K562 (cell line): ENCODE measurements around the gene ADCY4. TPM values are rescaled to one million over a fixed set of nuclear protein-coding genes. Genes with fewer than 3 reads are reported as not detected.
A peak's percentile ranks its signal among the peaks of the same experiment; 100 is the strongest.

ENCODE experiments used
- ARID4B ChIP-seq: sonication (generic); formaldehyde crosslinking; IDR thresholded peaks from 2 replicates; pipeline ENCODE4 v1.8.0; 2022; ENCODE audit warnings: mild to moderate bottlenecking, missing genetic modification reagents
- ATF6 ChIP-seq: sonication (generic); formaldehyde crosslinking; IDR thresholded peaks from 2 replicates; pipeline ENCODE4 v1.4.0; 2020; ENCODE audit warnings: mild to moderate bottlenecking, missing genetic modification reagents
- CREM ChIP-seq: IDR thresholded peaks from 2 replicates; pipeline ENCODE4 v1.6.1; 2014; ENCODE audit warnings: antibody characterized with exemption, low read depth
- EHMT2 ChIP-seq: fragments of 450-650 bp; IDR thresholded peaks from 2 replicates; pipeline ENCODE4 v1.6.1; 2018; ENCODE audit warnings: antibody characterized with exemption
- HEY1 ChIP-seq: fragments of 250-450 bp; sonication (Bioruptor Pico); IDR thresholded peaks from 2 replicates; pipeline ENCODE4 v1.5.0; 2020; ENCODE audit warnings: mild to moderate bottlenecking, moderate library complexity, borderline replicate concordance
- MBD2 ChIP-seq: sonication (generic); IDR thresholded peaks from 2 replicates; pipeline ENCODE4 v1.6.1; 2016; ENCODE audit warnings: low read depth, borderline replicate concordance
- PHF8 ChIP-seq: fragments of 200-600 bp; sonication (generic); IDR thresholded peaks from 2 replicates; pipeline ENCODE4 v1.6.1; 2012; ENCODE audit warnings: mixed run types, mild to moderate bottlenecking, inconsistent platforms, low read length, moderate library complexity, borderline replicate concordance
- SP2 ChIP-seq: IDR thresholded peaks from 2 replicates; pipeline ENCODE4 v1.6.1; 2011; ENCODE audit warnings: mild to moderate bottlenecking, low read depth, low read length, moderate library complexity; ENCODE audit not compliant: poor library complexity, severe bottlenecking; ENCODE audit errors: extremely low read depth
- TCF3 ChIP-seq: sonication (generic); formaldehyde crosslinking; IDR thresholded peaks from 2 replicates; pipeline ENCODE4 v1.4.0; 2020; ENCODE audit warnings: mild to moderate bottlenecking, missing genetic modification reagents
- THRA ChIP-seq: fragments of 450-650 bp; IDR thresholded peaks from 2 replicates; pipeline ENCODE4 v1.6.1; 2017; ENCODE audit warnings: mild to moderate bottlenecking, moderate library complexity
- UBTF ChIP-seq, 2 experiments: IDR thresholded peaks; 2 replicates each; pipeline ENCODE4 v1.6.1; 2012; ENCODE audit warnings: improper control_type of control experiment in 2 of 2, low read depth in 2 of 2, low read length in 2 of 2, borderline replicate concordance in 1 of 2
- ZFP91 ChIP-seq: sonication (generic); formaldehyde crosslinking; IDR thresholded peaks from 2 replicates; pipeline ENCODE4 v1.8.0; 2022; ENCODE audit warnings: mild to moderate bottlenecking, missing genetic modification reagents
- ZKSCAN8 ChIP-seq: fragments of 200-800 bp; sonication (Bioruptor generic); IDR thresholded peaks from 2 replicates; pipeline ENCODE4 v1.6.1; 2016; ENCODE audit warnings: missing genetic modification characterization, missing compliant biosample characterization
- ZNF583 ChIP-seq: fragments of 250-450 bp; sonication (Bioruptor Pico); IDR thresholded peaks from 2 replicates; pipeline ENCODE4 v1.4.0; 2020
- polyA plus RNA-seq, 8 experiments: library from polyadenylated mRNA; depleted of rRNA in 4 of 8; stranded (reverse) in 5 of 8; unstranded in 3 of 8; fragments of >200 nt; fragmentation: Nextera tagmentation in 2 of 8; fragmentation: Illumina TruSeq in 1 of 8; extraction: Ambion mirVana in 2 of 8; extraction: Trizol in 1 of 8; gene quantifications; 2 replicates each; pipeline versions ENCODE4 v1.2.1 to v1.2.3, GENCODE V29; 2011 to 2014; ENCODE audit warnings: inconsistent platforms in 1 of 8, missing spikeins in 1 of 8
- total RNA-seq, 7 experiments: library from RNA; depleted of rRNA in 6 of 7; stranded (reverse); fragments of >200 nt in 6 of 7; fragmentation: Illumina TruSeq in 2 of 7; extraction: Trizol in 2 of 7; gene quantifications; 2 replicates each; pipeline versions ENCODE4 v1.2.1 to v1.2.3, GENCODE V29; 2011 to 2021; ENCODE audit warnings: low replicate concordance in 1 of 7

Gene ADCY4
- total and polyA plus RNA-seq, 9 of the 15 experiments (the other 6 are each of a cell fraction or from before 2014, with no cell fraction given), result 0.04 to 0.31 (median 0.15) TPM; not detected in 2

GRCh38 chr14:24332268-24332993 is 2.4 kb downstream of the ADCY4 start (continued):
- TF ChIP-seq ATF6, result no peak
- TF ChIP-seq TCF3 (CRISPR knock-in tag), result peak; percentile 63; the same call in 1 of the 2 replicates
- TF ChIP-seq PHF8, result peak; percentile 14; the same call in 1 of the 2 replicates
- TF ChIP-seq THRA, result no peak
- TF ChIP-seq ZNF583 (CRISPR knock-in tag), result no peak
- TF ChIP-seq CREM, result peak; percentile 52; the same call in 1 of the 2 replicates
- TF ChIP-seq ZKSCAN8, result no peak
- TF ChIP-seq SP2, result no peak
- TF ChIP-seq HEY1 (CRISPR knock-in tag), result no peak
- peak; percentile 48; the same call in 1 of the 2 replicates for TF ChIP-seq ARID4B (CRISPR knock-in tag)
- TF ChIP-seq EHMT2, result no peak
- no peak for TF ChIP-seq ZFP91
- TF ChIP-seq UBTF (IDR thresholded peaks at IDR 0.05; ENCODE audit: borderline replicate concordance in 1 of 2, low read depth in 2 of 2, low read length in 2 of 2), result no peak
- no peak for TF ChIP-seq MBD2
